H1 (cell line): ENCODE measurements around the gene SSPN.

Experiments used
- BRCA1 ChIP-seq: IDR thresholded peaks from 2 replicates; pipeline ENCODE4 v1.6.1; 2012; ENCODE audit warnings: low read depth, low read length, improper control_type of control experiment
- CTCF ChIP-seq, 3 experiments: IDR thresholded peaks; 1 replicate in 2 of 3; 2 replicates in 1 of 3; pipeline versions ENCODE4 v1.5.1 to v1.6.1; 2011; ENCODE audit warnings: low read length in 3 of 3, mild to moderate bottlenecking in 3 of 3, inconsistent platforms in 2 of 3, low read depth in 1 of 3, moderate library complexity in 1 of 3; ENCODE audit not compliant: insufficient read depth in 1 of 3; ENCODE audit errors: control extremely low read depth in 1 of 3
- EP300 ChIP-seq, 2 experiments: IDR thresholded peaks; 1 replicate in 1 of 2; 2 replicates in 1 of 2; pipeline ENCODE4 v1.6.1; 2011 to 2012; ENCODE audit warnings: low read depth in 2 of 2, low read length in 2 of 2, mild to moderate bottlenecking in 2 of 2, borderline replicate concordance in 1 of 2, inconsistent platforms in 1 of 2, moderate library complexity in 1 of 2
- EZH2 ChIP-seq: fragments of 200-600 bp; sonication (generic); IDR thresholded peaks from 2 replicates; pipeline ENCODE4 v1.7.1; 2012; ENCODE audit warnings: low read depth, mild to moderate bottlenecking, moderate library complexity, low read length, inconsistent platforms; ENCODE audit not compliant: severe bottlenecking
- GABPA ChIP-seq: IDR thresholded peaks from 2 replicates; pipeline ENCODE4 v1.6.1; 2011; ENCODE audit warnings: mild to moderate bottlenecking, low read length, moderate library complexity, borderline replicate concordance; ENCODE audit not compliant: insufficient read depth
- JUND ChIP-seq: IDR thresholded peaks from 2 replicates; pipeline ENCODE4 v1.6.1; 2011; ENCODE audit warnings: mild to moderate bottlenecking, improper control_type of control experiment, low read length
- POLR2A ChIP-seq, 2 experiments: IDR thresholded peaks; 1 replicate in 1 of 2; 2 replicates in 1 of 2; pipeline ENCODE4 v1.6.1; 2011; ENCODE audit warnings: low read depth in 2 of 2, low read length in 2 of 2, mild to moderate bottlenecking in 2 of 2; ENCODE audit errors: control extremely low read depth in 1 of 2
- RAD21 ChIP-seq, 2 experiments: IDR thresholded peaks in 1 of 2; conservative IDR thresholded peaks in 1 of 2; 2 replicates each; pipeline ENCODE4 v1.6.1; 2011; ENCODE audit warnings: low read depth in 2 of 2, low read length in 2 of 2, improper control_type of control experiment in 1 of 2, inconsistent platforms in 1 of 2, mild to moderate bottlenecking in 1 of 2, moderate library complexity in 1 of 2
- SIN3A ChIP-seq, 2 experiments: IDR thresholded peaks in 1 of 2; conservative IDR thresholded peaks in 1 of 2; 2 replicates each; pipeline ENCODE4 v1.6.1; 2011 to 2012; ENCODE audit warnings: low read length in 2 of 2, improper control_type of control experiment in 1 of 2, low read depth in 1 of 2, mild to moderate bottlenecking in 1 of 2
- SP2 ChIP-seq: IDR thresholded peaks from 2 replicates; pipeline ENCODE4 v1.6.1; 2012; ENCODE audit warnings: mild to moderate bottlenecking, low read length, inconsistent platforms
- SRF ChIP-seq: IDR thresholded peaks from 2 replicates; pipeline ENCODE4 v1.6.1; 2011; ENCODE audit warnings: mild to moderate bottlenecking, low read depth, low read length, moderate library complexity
- USF2 ChIP-seq: IDR thresholded peaks from 2 replicates; pipeline ENCODE4 v1.6.1; 2011; ENCODE audit warnings: low read length, improper control_type of control experiment
- ZNF274 ChIP-seq: IDR thresholded peaks from 2 replicates; pipeline ENCODE4 v1.7.0; 2012; ENCODE audit warnings: low read length, borderline replicate concordance; ENCODE audit errors: extremely low read depth

- TF ChIP-seq CTCF (IDR thresholded peaks at IDR 0.05; ENCODE audit: control extremely low read depth in 1 of 3, insufficient read depth in 1 of 3, low read depth in 1 of 3, low read length in 3 of 3) (no peak), SP2 (no peak), POLR2A (IDR thresholded peaks at IDR 0.05; ENCODE audit: control extremely low read depth in 1 of 2, low read depth in 2 of 2, low read length in 2 of 2) (no peak), GABPA (no peak), EP300 (IDR thresholded peaks at IDR 0.05; ENCODE audit: borderline replicate concordance in 1 of 2, low read depth in 2 of 2, low read length in 2 of 2) (no peak), BRCA1 (no peak), JUND (no peak), SIN3A (conservative IDR thresholded peaks at IDR 0.05 in 1 of 2, IDR thresholded peaks at IDR 0.05 in 1 of 2; ENCODE audit: low read depth in 1 of 2, low read length in 2 of 2) (no peak), RAD21 (IDR thresholded peaks at IDR 0.05 in 1 of 2, conservative IDR thresholded peaks at IDR 0.05 in 1 of 2; ENCODE audit: low read depth in 2 of 2, low read length in 2 of 2) (no peak), EZH2 (no peak), USF2 (no peak), SRF (no peak), ZNF274 (no peak)
These were observed 55.4 kb downstream of the SSPN start for GRCh38 chr12:26250801-26251200.
